COLO668 (cell line): ENCODE measurements around the gene FUOM.
A peak's percentile ranks its signal among the peaks of the same experiment; 100 is the strongest.

Experiments
- DNase-seq: peaks from one replicate; lab custom pipeline; 2025; ENCODE audit not compliant: unreplicated experiment; lab: John Stamatoyannopoulos, UW

Gene FUOM

GRCh38 chr10:133353202-133353959, 4.4 kb downstream of the FUOM start:
- DNase-seq = peak; percentile 16

- no peak for DNase-seq
These were observed 6.2 kb downstream of the FUOM start for GRCh38 chr10:133351408-133352318.

- DNase-seq = no peak
These were observed 6.9 kb downstream of the FUOM start for GRCh38 chr10:133350950-133351329.

- no peak for DNase-seq
These were observed 7.4 kb downstream of the FUOM start for GRCh38 chr10:133350283-133350949.

GRCh38 chr10:133349577-133350011, 8.2 kb downstream of the FUOM start:
- DNase-seq = no peak

- no peak for DNase-seq
These were observed 8.7 kb downstream of the FUOM start for GRCh38 chr10:133349160-133349568.

GRCh38 chr10:133347710-133348517, 9.9 kb downstream of the FUOM start:
- no peak for DNase-seq

GRCh38 chr10:133346413-133346812, 11.4 kb downstream of the FUOM start:
- DNase-seq = no peak

- DNase-seq = no peak
These were observed 13.6 kb downstream of the FUOM start for GRCh38 chr10:133344236-133344635.

GRCh38 chr10:133343558-133343957, 14.3 kb downstream of the FUOM start:
- no peak for DNase-seq

- no peak for DNase-seq
These were observed 14.9 kb downstream of the FUOM start for GRCh38 chr10:133342942-133343341.

GRCh38 chr10:133341983-133342382, 15.8 kb downstream of the FUOM start:
- DNase-seq = no peak

- no peak for DNase-seq
These were observed 18.0 kb downstream of the FUOM start for GRCh38 chr10:133339708-133340380.

- DNase-seq = no peak
These were observed 19.4 kb downstream of the FUOM start for GRCh38 chr10:133338080-133339071.

- DNase-seq = no peak
These were observed 20.5 kb downstream of the FUOM start for GRCh38 chr10:133337370-133337725.

GRCh38 chr10:133336577-133337369, 21.0 kb downstream of the FUOM start, which contains the start of gene CALY:
CALY (minus strand) TSS chr10:133336896; CDS start chr10:133328989, 7,907 bp downstream.
- peak; percentile 9 for DNase-seq

GRCh38 chr10:133336118-133336576, 21.7 kb downstream of the FUOM start:
- DNase-seq = no peak
